Panc1 (cell line): Measurements from ENCODE around the gene NR5A2. TPM values are rescaled to one million over a fixed set of nuclear protein-coding genes. Genes with fewer than 3 reads are reported as not detected.

Experiments used
- ATAC-seq: fragments of 200-7000 bp; cut with Tn5 transposase; 2 replicates; pipeline ENCODE4 v1.9.1; 2020; ENCODE audit warnings: mild to moderate bottlenecking, moderate library complexity
- BruUV-seq: library from RNA; stranded (reverse); fragments of 400-500 nt; replicated peaks from 2 replicates; lab custom pipeline; 2021; lab: Mats Ljungman, UMichigan
- CTCF ChIA-PET: fragments of 300-600 bp; sonication (Branson Sonifier 250); formaldehyde crosslinking; loops from one replicate; lab custom pipeline; 2022; ENCODE audit warnings: antibody characterized with exemption; lab: Charles Lee
- POLR2A ChIA-PET: fragments of 300-600 bp; sonication (Branson Sonifier 250); formaldehyde crosslinking; loops from one replicate; lab custom pipeline; 2022; ENCODE audit warnings: antibody characterized with exemption; lab: Charles Lee
- DNase-seq: peaks from one replicate; pipeline ENCODE4 v3.0.0-alpha.2; 2010; ENCODE audit warnings: low read depth, low spot score
- H3K27ac ChIP-seq: 2 replicates; pipeline ENCODE4 v1.5.1; 2011; ENCODE audit warnings: mild to moderate bottlenecking, low read length, inconsistent platforms
- H3K27me3 ChIP-seq: fragments of 200-500 bp; sonication (Bioruptor generic); 2 replicates; pipeline ENCODE4 v1.6.0; 2014; ENCODE audit warnings: low read length, inconsistent platforms; ENCODE audit not compliant: control insufficient read depth, insufficient read depth
- H3K36me3 ChIP-seq: fragments of 200-500 bp; sonication (Bioruptor generic); 2 replicates; pipeline ENCODE4 v1.5.1; 2014; ENCODE audit warnings: inconsistent platforms, mild to moderate bottlenecking, low read length, moderate library complexity; ENCODE audit not compliant: control insufficient read depth, insufficient read depth
- H3K4me1 ChIP-seq: 2 replicates; pipeline ENCODE4 v1.5.1; 2011; ENCODE audit warnings: inconsistent platforms, mild to moderate bottlenecking, low read length, moderate library complexity; ENCODE audit not compliant: control insufficient read depth, insufficient read depth
- H3K4me3 ChIP-seq, 2 experiments: 2 replicates each; pipeline ENCODE4 v1.5.1; 2011 to 2012; ENCODE audit warnings: low read depth in 2 of 2, low read length in 2 of 2, mild to moderate bottlenecking in 2 of 2, inconsistent platforms in 1 of 2, moderate library complexity in 1 of 2
- H3K9me3 ChIP-seq: fragments of 200-500 bp; sonication (Bioruptor generic); 2 replicates; pipeline ENCODE4 v1.5.1; 2014; ENCODE audit warnings: low read depth, mild to moderate bottlenecking, inconsistent platforms, low read length, moderate library complexity; ENCODE audit not compliant: control insufficient read depth, insufficient read depth
- CTCF ChIP-seq: fragments of 450-650 bp; IDR thresholded peaks from 2 replicates; pipeline ENCODE4 v1.5.1; 2017; ENCODE audit warnings: mild to moderate bottlenecking
- POLR2AphosphoS5 ChIP-seq: IDR thresholded peaks from 2 replicates; pipeline ENCODE4 v1.6.1; 2012; ENCODE audit warnings: mild to moderate bottlenecking, low read depth, low read length, moderate library complexity
- REST ChIP-seq, 2 experiments: IDR thresholded peaks; 2 replicates each; pipeline ENCODE4 v1.6.1; 2011 to 2012; ENCODE audit warnings: low read depth in 2 of 2, control low read depth in 1 of 2, low read length in 1 of 2, mild to moderate bottlenecking in 1 of 2, moderate library complexity in 1 of 2; ENCODE audit not compliant: insufficient read depth in 1 of 2
- SIN3A ChIP-seq: IDR thresholded peaks from 2 replicates; pipeline ENCODE4 v1.6.1; 2012; ENCODE audit warnings: low read depth, mild to moderate bottlenecking, low read length, moderate library complexity, borderline replicate concordance; ENCODE audit not compliant: insufficient read depth
- TCF7L2 ChIP-seq: IDR thresholded peaks from 2 replicates; pipeline ENCODE4 v1.6.1; 2011; ENCODE audit warnings: mild to moderate bottlenecking, low read depth, low read length, inconsistent platforms
- in situ Hi-C: cut with HindIII; loops from 2 replicates; pipeline ENCODE4 v1.10.0; 2016; ENCODE audit warnings: low sequenced_read_pairs, low pct_unique_long_range_greater_than_20kb
- intact Hi-C: fragments of 100-400 bp; cut with micrococcal nuclease; formaldehyde crosslinking; loops from one replicate; pipeline ENCODE4 v1.10.0; 2022; ENCODE audit not compliant: unreplicated experiment
- total RNA-seq: library from RNA; stranded (reverse); gene quantifications from one replicate; pipeline ENCODE4 v1.2.1, GENCODE V29; 2021; ENCODE audit not compliant: unreplicated experiment

NR5A2 gene
- total RNA-seq, 1 experiment from 2014 or later, result 4.3 TPM

GRCh38 chr1:200130552-200130951 is 103.0 kb downstream of the NR5A2 start:
- H3K9me3 ChIP-seq, result no peaks in the 10 kb centered on the region
- BruUV-seq, result no TSS peak
- H3K27ac ChIP-seq, result no peak overlapping the region
- H3K27me3 ChIP-seq, result no peaks in the 10 kb centered on the region
- ATAC-seq, result no peak
- no peak overlapping the region for H3K4me3 ChIP-seq
- TF ChIP-seq TCF7L2 (no peak), REST (IDR thresholded peaks at IDR 0.05; ENCODE audit: insufficient read depth in 1 of 2, low read depth in 2 of 2, low read length in 1 of 2) (no peak), POLR2AphosphoS5 (no peak), CTCF (no peak), SIN3A (no peak)
- H3K4me1 ChIP-seq, result no peaks in the 10 kb centered on the region; the same call in 1 of the 2 replicates
- in situ Hi-C loops, result no loop called here
- no peak for DNase-seq
- intact Hi-C loops, result no loop called here
- CTCF ChIA-PET, result no interaction called here
- H3K36me3 ChIP-seq, result no peaks in the 10 kb centered on the region
- POLR2A ChIA-PET, result no interaction called here

GRCh38 chr1:200131551-200132125 is 104.1 kb downstream of the NR5A2 start:
- intact Hi-C loops, result no loop called here
- no peak for DNase-seq
- H3K36me3 ChIP-seq, result no peaks in the 10 kb centered on the region
- no peaks in the 10 kb centered on the region for H3K27me3 ChIP-seq
- ATAC-seq, result no peak
- no peaks in the 10 kb centered on the region for H3K9me3 ChIP-seq
- no TSS peak for BruUV-seq
- H3K4me3 ChIP-seq, result no peak overlapping the region
- TF ChIP-seq TCF7L2, result no peak
- peak; percentile 21; the same call in 1 of the 2 replicates for TF ChIP-seq CTCF
- in situ Hi-C loops, result no loop called here
- CTCF ChIA-PET, result no interaction called here
- POLR2A ChIA-PET, result no interaction called here
- H3K4me1 ChIP-seq, result no peaks in the 10 kb centered on the region; the same call in 1 of the 2 replicates
- H3K27ac ChIP-seq, result no peak overlapping the region
